HCT116 (cell line): ENCODE measurements around the gene CLK3. TPM values are rescaled to one million over a fixed set of nuclear protein-coding genes. Genes with fewer than 3 reads are reported as not detected.

ENCODE experiments used
- ATAC-seq: fragments of 200-7000 bp; cut with Tn5 transposase; 2 replicates; pipeline ENCODE4 v1.9.1; 2020; ENCODE audit warnings: mild to moderate bottlenecking, moderate library complexity
- BruUV-seq: library from RNA; stranded (reverse); fragments of 400-500 nt; replicated peaks from 2 replicates; lab custom pipeline; 2021; lab: Mats Ljungman, UMichigan
- CTCF ChIA-PET: fragments of 300-600 bp; sonication (Branson Sonifier 250); formaldehyde crosslinking; loops from one replicate; lab custom pipeline; 2021; ENCODE audit warnings: antibody characterized with exemption; lab: Charles Lee
- POLR2A ChIA-PET: fragments of 300-600, 350-600 bp; sonication (Branson Sonifier 250); formaldehyde crosslinking; loops from one replicate; lab custom pipeline; 2021; ENCODE audit warnings: antibody characterized with exemption; lab: Charles Lee
- RAD21 ChIA-PET, 2 experiments: fragments of 300-600 bp; sonication (Branson Sonifier 250); formaldehyde crosslinking; loops; one replicate each; lab custom pipeline; 2023; ENCODE audit warnings: low total read pairs in 2 of 2; ENCODE audit not compliant: uncharacterized antibody in 2 of 2, unreplicated experiment in 2 of 2, low non-redundant PET in 1 of 2; lab: Charles Lee
- DNase-seq: peaks from one replicate; pipeline ENCODE4 v3.0.0-alpha.2; 2010; ENCODE audit warnings: low read depth, low spot score
- H2AFZ ChIP-seq: fragments of 200-600 bp; shearing (Covaris generic), sonication (generic); 2 replicates; pipeline ENCODE4 v1.6.1; 2017; ENCODE audit warnings: low read depth, mixed run types, mixed read lengths, antibody characterized with exemption, low read length; ENCODE audit not compliant: poor library complexity, severe bottlenecking
- H3K27ac ChIP-seq: 2 replicates; pipeline ENCODE4 v1.5.1; 2012; ENCODE audit warnings: low read depth, low read length
- H3K27me3 ChIP-seq: fragments of 200-600 bp; sonication (generic); 2 replicates; pipeline ENCODE4 v1.6.1; 2016; ENCODE audit warnings: mixed run types, low read length, mixed read lengths; ENCODE audit not compliant: insufficient read depth
- H3K36me3 ChIP-seq, 2 experiments: fragments of 200-500 bp in 1 of 2; fragments of 200-600 bp in 1 of 2; sonication (Bioruptor generic) in 1 of 2; sonication (generic) in 1 of 2; 2 replicates each; pipeline versions ENCODE4 v1.5.1 to v1.6.1; 2014 to 2016; ENCODE audit warnings: low read length in 2 of 2, inconsistent platforms in 1 of 2, mixed read lengths in 1 of 2, mixed run types in 1 of 2; ENCODE audit not compliant: insufficient read depth in 2 of 2, control insufficient read depth in 1 of 2
- H3K4me1 ChIP-seq, 2 experiments: fragments of 200-600 bp in 1 of 2; sonication (generic) in 1 of 2; 2 replicates each; pipeline versions ENCODE4 v1.5.1 to v1.6.1; 2012 to 2017; ENCODE audit warnings: low read length in 2 of 2, inconsistent platforms in 1 of 2, mild to moderate bottlenecking in 1 of 2, mixed read lengths in 1 of 2, mixed run types in 1 of 2, moderate library complexity in 1 of 2; ENCODE audit not compliant: insufficient read depth in 2 of 2, control insufficient read depth in 1 of 2
- H3K4me2 ChIP-seq: fragments of 200-600 bp; sonication (generic); 2 replicates; pipeline ENCODE4 v1.6.1; 2017; ENCODE audit warnings: mixed run types, low read length, mixed read lengths
- H3K4me3 ChIP-seq, 2 experiments: fragments of 200-600 bp in 1 of 2; sonication (generic) in 1 of 2; replicated peaks in 1 of 2; 2 replicates each; pipeline ENCODE4 v1.5.1; 2011 to 2016; ENCODE audit warnings: low read length in 2 of 2, control low read depth in 1 of 2, low read depth in 1 of 2, mild to moderate bottlenecking in 1 of 2, mixed read lengths in 1 of 2, mixed run types in 1 of 2
- H3K79me2 ChIP-seq: fragments of 200-600 bp; sonication (generic); 2 replicates; pipeline ENCODE4 v1.6.1; 2017; ENCODE audit warnings: mild to moderate bottlenecking, mixed run types, low read length, moderate library complexity, mixed read lengths; ENCODE audit not compliant: insufficient read depth
- H3K9ac ChIP-seq: fragments of 200-600 bp; sonication (generic); 2 replicates; pipeline ENCODE4 v1.6.1; 2016; ENCODE audit warnings: low read length, mixed read lengths
- H3K9me2 ChIP-seq: fragments of 200-600 bp; sonication (generic), shearing (Covaris generic); 2 replicates; pipeline ENCODE4 v1.6.1; 2017; ENCODE audit warnings: mixed run types, mild to moderate bottlenecking, moderate library complexity; ENCODE audit not compliant: insufficient read depth
- H3K9me3 ChIP-seq, 2 experiments: fragments of 200-500 bp in 1 of 2; fragments of 200-600 bp in 1 of 2; sonication (Bioruptor generic) in 1 of 2; sonication (generic) in 1 of 2; 2 replicates each; pipeline ENCODE4 v1.6.1; 2014 to 2017; ENCODE audit warnings: low read length in 2 of 2, mixed read lengths in 2 of 2, inconsistent platforms in 1 of 2, low read depth in 1 of 2, mild to moderate bottlenecking in 1 of 2, mixed run types in 1 of 2, moderate library complexity in 1 of 2; ENCODE audit not compliant: control insufficient read depth in 1 of 2, insufficient read depth in 1 of 2
- H4K20me1 ChIP-seq: fragments of 200-600 bp; sonication (generic), shearing (Covaris generic); 2 replicates; pipeline ENCODE4 v1.6.1; 2017; ENCODE audit warnings: mixed run types, mild to moderate bottlenecking, moderate library complexity; ENCODE audit not compliant: insufficient read depth
- ATF3 ChIP-seq: IDR thresholded peaks from 2 replicates; pipeline ENCODE4 v1.6.1; 2012
- EGR1 ChIP-seq: IDR thresholded peaks from 2 replicates; pipeline ENCODE4 v1.6.1; 2012; ENCODE audit warnings: low read depth
- ELF1 ChIP-seq: IDR thresholded peaks from 2 replicates; pipeline ENCODE4 v1.6.1; 2012; ENCODE audit warnings: low read depth, borderline replicate concordance
- EZH2 ChIP-seq: fragments of 200-600 bp; sonication (generic); IDR thresholded peaks from 2 replicates; pipeline ENCODE4 v1.6.1; 2017; ENCODE audit warnings: antibody characterized with exemption, mixed run types
- EZH2phosphoT487 ChIP-seq: fragments of 200-600 bp; IDR thresholded peaks from 2 replicates; pipeline ENCODE4 v1.6.1; 2018; ENCODE audit warnings: antibody characterized with exemption, borderline replicate concordance
- JUND ChIP-seq: IDR thresholded peaks from 2 replicates; pipeline ENCODE4 v1.6.1; 2012
- MAX ChIP-seq: IDR thresholded peaks from 2 replicates; pipeline ENCODE4 v1.6.1; 2012
- POLR2AphosphoS5 ChIP-seq: IDR thresholded peaks from 2 replicates; pipeline ENCODE4 v1.6.1; 2011; ENCODE audit warnings: mild to moderate bottlenecking, low read depth, low read length, moderate library complexity
- RAD21 ChIP-seq: IDR thresholded peaks from 2 replicates; pipeline ENCODE4 v1.6.1; 2012; ENCODE audit warnings: low read depth, mild to moderate bottlenecking
- SP1 ChIP-seq: IDR thresholded peaks from 2 replicates; pipeline ENCODE4 v1.6.1; 2012; ENCODE audit warnings: low read depth
- SRF ChIP-seq: IDR thresholded peaks from 2 replicates; pipeline ENCODE4 v1.6.1; 2012; ENCODE audit warnings: low read depth
- YY1 ChIP-seq: IDR thresholded peaks from 2 replicates; pipeline ENCODE4 v1.6.1; 2011; ENCODE audit warnings: low read length, low read depth, moderate library complexity, mild to moderate bottlenecking; ENCODE audit not compliant: insufficient replicate concordance; ENCODE audit errors: extremely low read depth
- ZNF274 ChIP-seq: fragments of 200-500 bp; sonication (Bioruptor generic); IDR thresholded peaks from 2 replicates; pipeline ENCODE4 v1.6.1; 2014; ENCODE audit warnings: mild to moderate bottlenecking, low read depth, low read length, inconsistent platforms
- intact Hi-C: fragments of 100-400 bp; cut with micrococcal nuclease; formaldehyde crosslinking; loops from 2 replicates; pipeline ENCODE4 v1.10.0; 2022
- total RNA-seq: library from RNA; stranded (reverse); gene quantifications from one replicate; pipeline ENCODE4 v1.2.1, GENCODE V29; 2021; ENCODE audit not compliant: unreplicated experiment
- TF ChIP-seq, protein P1 (sequence below), 3 experiments: fragments of 200-600 bp in 1 of 3; sonication (generic) in 1 of 3; IDR thresholded peaks in 2 of 3; conservative IDR thresholded peaks in 1 of 3; 2 replicates each; pipeline ENCODE4 v1.5.1; 2012 to 2017; ENCODE audit warnings: low read depth in 2 of 3, low read length in 2 of 3, antibody characterized with exemption in 1 of 3, borderline replicate concordance in 1 of 3, control low read depth in 1 of 3, mild to moderate bottlenecking in 1 of 3, mixed read lengths in 1 of 3, mixed run types in 1 of 3, moderate library complexity in 1 of 3; ENCODE audit not compliant: insufficient read depth in 1 of 3

Gene CLK3
- total RNA-seq, 1 experiment from 2014 or later, result 79.3 TPM

DNA sequence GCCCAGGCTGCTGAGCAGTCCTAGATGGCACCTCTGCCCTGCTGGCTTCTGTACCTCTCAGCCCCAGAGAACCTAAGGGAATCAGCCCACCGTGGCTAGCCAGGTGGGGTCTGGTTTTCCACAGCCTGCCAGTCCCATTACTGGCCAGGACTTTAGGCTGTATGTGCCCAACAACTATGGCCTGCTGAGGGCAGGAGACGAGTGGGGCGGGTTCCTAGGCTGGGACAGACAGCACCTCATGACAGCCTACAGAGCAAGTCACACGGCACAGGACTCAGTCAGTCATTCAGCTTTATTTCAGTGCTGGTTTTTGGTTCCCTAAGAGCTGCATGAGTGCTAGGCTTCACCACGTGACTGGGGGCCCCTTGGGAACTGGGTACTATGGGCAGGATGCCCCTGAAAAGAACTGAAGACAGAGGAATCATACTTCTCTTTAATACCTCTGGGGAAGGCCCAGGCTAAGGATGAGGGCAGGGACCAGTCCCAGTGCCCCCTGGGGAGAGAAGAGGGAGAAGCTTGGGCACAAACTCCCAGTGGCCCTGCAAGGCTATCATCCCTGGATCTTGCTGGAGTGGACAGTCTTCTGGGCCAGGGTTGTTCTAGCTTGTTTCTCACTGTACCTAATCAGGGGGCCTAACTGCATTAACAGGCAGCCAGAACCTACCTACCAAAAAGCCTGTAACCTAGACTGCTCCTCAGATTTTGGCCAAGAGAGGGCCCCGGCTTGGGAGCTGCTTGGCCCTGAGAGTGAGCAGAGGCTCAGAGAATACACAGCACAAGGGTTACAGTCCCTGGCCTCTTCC lies 14.8 kb downstream of the CLK3 start:
- Histone ChIP-seq H3K36me3 (peaks cover 26 to 46% of the 10 kb centered on the region in 2 experiments; a peak in 3 of 4 replicates), H3K27ac (no peak overlapping the region), H4K20me1 (no peaks in the 10 kb centered on the region), H3K9me3 (no peaks in the 10 kb centered on the region), H3K27me3 (no peaks in the 10 kb centered on the region), H2AFZ (no peak overlapping the region), H3K4me3 (no peak overlapping the region), H3K4me1 (no peaks in the 10 kb centered on the region), H3K9me2 (no peaks in the 10 kb centered on the region), H3K4me2 (no peak overlapping the region), H3K9ac (no peak overlapping the region), H3K79me2 (no peaks in the 10 kb centered on the region)
- POLR2A ChIA-PET, result no interaction called here
- TF ChIP-seq POLR2AphosphoS5 (no peak), ELF1 (no peak), ZNF274 (no peak), EZH2phosphoT487 (no peak), JUND (no peak), YY1 (no peak), MAX (no peak)
- CTCF ChIA-PET, result interaction anchor here (1.3 to 8.4 kb wide), 5 partner anchors 9 to 256 kb away, joined by 3 to 258 read pairs (median 17); no protein-coding TSS in a partner anchor
- no peak for ATAC-seq
- DNase-seq, result no peak
- RAD21 ChIA-PET, result interaction anchor here in 1 of 2 experiments (2.5 kb wide), 1 partner anchor 138 kb away, joined by 9 read pairs; no protein-coding TSS in a partner anchor
- intact Hi-C loops, result loop anchor here (5.0 kb wide), 1 partner anchor 357 kb away; no protein-coding TSS in a partner anchor
- no TSS peak for BruUV-seq

GRCh38 chr15:74631087-74631385 lies 15.4 kb downstream of the CLK3 start:
- RAD21 ChIA-PET, result interaction anchor here (1.3 to 2.5 kb wide), 3 partner anchors 138 to 257 kb away, joined by 4 to 9 read pairs (median 5); no protein-coding TSS in a partner anchor
- no peak overlapping the region for H3K9ac ChIP-seq
- no peak overlapping the region for H3K4me2 ChIP-seq
- TF ChIP-seq EZH2, result no peak
- no peak for TF ChIP-seq ZNF274
- TF ChIP-seq POLR2AphosphoS5, result no peak
- TF ChIP-seq JUND, result no peak
- TF ChIP-seq RAD21, result no peak
- no peak for TF ChIP-seq ATF3
- no peak for TF ChIP-seq ELF1
- no peak for TF ChIP-seq SRF
- no peak for TF ChIP-seq SP1
- no peak for TF ChIP-seq EGR1
- TF ChIP-seq, protein P1, sequence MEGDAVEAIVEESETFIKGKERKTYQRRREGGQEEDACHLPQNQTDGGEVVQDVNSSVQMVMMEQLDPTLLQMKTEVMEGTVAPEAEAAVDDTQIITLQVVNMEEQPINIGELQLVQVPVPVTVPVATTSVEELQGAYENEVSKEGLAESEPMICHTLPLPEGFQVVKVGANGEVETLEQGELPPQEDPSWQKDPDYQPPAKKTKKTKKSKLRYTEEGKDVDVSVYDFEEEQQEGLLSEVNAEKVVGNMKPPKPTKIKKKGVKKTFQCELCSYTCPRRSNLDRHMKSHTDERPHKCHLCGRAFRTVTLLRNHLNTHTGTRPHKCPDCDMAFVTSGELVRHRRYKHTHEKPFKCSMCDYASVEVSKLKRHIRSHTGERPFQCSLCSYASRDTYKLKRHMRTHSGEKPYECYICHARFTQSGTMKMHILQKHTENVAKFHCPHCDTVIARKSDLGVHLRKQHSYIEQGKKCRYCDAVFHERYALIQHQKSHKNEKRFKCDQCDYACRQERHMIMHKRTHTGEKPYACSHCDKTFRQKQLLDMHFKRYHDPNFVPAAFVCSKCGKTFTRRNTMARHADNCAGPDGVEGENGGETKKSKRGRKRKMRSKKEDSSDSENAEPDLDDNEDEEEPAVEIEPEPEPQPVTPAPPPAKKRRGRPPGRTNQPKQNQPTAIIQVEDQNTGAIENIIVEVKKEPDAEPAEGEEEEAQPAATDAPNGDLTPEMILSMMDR (IDR thresholded peaks at IDR 0.05 in 2 of 3, conservative IDR thresholded peaks at IDR 0.05 in 1 of 3; ENCODE audit: borderline replicate concordance in 1 of 3, insufficient read depth in 1 of 3, low read depth in 2 of 3, low read length in 2 of 3), result no peak
- no peak for TF ChIP-seq YY1
- TF ChIP-seq EZH2phosphoT487, result no peak

More at GRCh38 chr15:74631087-74631385, 15.4 kb downstream of the CLK3 start:
- no peak overlapping the region for H2AFZ ChIP-seq
- no TSS peak for BruUV-seq
- H3K27me3 ChIP-seq, result no peaks in the 10 kb centered on the region
- no peaks in the 10 kb centered on the region for H3K4me1 ChIP-seq
- H3K4me3 ChIP-seq, result no peak overlapping the region
- no peaks in the 10 kb centered on the region for H3K9me3 ChIP-seq
- peaks cover 20 to 41% of the 10 kb centered on the region in 2 experiments; a peak in 3 of 4 replicates for H3K36me3 ChIP-seq
- ATAC-seq (no peak), DNase-seq (no peak)
- H3K79me2 ChIP-seq, result no peaks in the 10 kb centered on the region
- no peaks in the 10 kb centered on the region for H4K20me1 ChIP-seq
- ChIA-PET POLR2A (no interaction called here), CTCF (interaction anchor here (1.3 to 8.4 kb wide), 7 partner anchors 10 to 394 kb away, joined by 3 to 258 read pairs (median 8); no protein-coding TSS in a partner anchor)
- no peak overlapping the region for H3K27ac ChIP-seq
- intact Hi-C loops, result loop anchor here (5.0 kb wide), 1 partner anchor 356 kb away; no protein-coding TSS in a partner anchor
- H3K9me2 ChIP-seq, result no peaks in the 10 kb centered on the region
